Ectodermal cell (in vitro differentiated cells): ENCODE measurements around the gene PPP1R18.
"Not testable (repeated sequence)": the region's sequence is repeated elsewhere in the genome, so short reads cannot be mapped to it uniquely, and the experiment has no call there.

Experiments used
- H3K27ac ChIP-seq: 2 replicates; pipeline ENCODE4 v1.7.0; 2013; ENCODE audit warnings: mild to moderate bottlenecking, low read depth, low read length; ENCODE audit not compliant: insufficient read depth, poor library complexity, severe bottlenecking
- H3K27me3 ChIP-seq: 2 replicates; pipeline ENCODE4 v1.7.0; 2013; ENCODE audit warnings: mild to moderate bottlenecking, low read length; ENCODE audit not compliant: insufficient read depth, control insufficient read depth, poor library complexity, severe bottlenecking
- H3K36me3 ChIP-seq: one replicate; pipeline ENCODE4 v1.7.0; 2013; ENCODE audit warnings: low read length; ENCODE audit not compliant: control insufficient read depth, insufficient read depth
- H3K4me1 ChIP-seq: one replicate; pipeline ENCODE4 v1.7.0; 2013; ENCODE audit warnings: low read length; ENCODE audit not compliant: control insufficient read depth, insufficient read depth
- H3K4me3 ChIP-seq: 2 replicates; pipeline ENCODE4 v1.7.0; 2013; ENCODE audit warnings: low read depth, low read length, control low read depth; ENCODE audit not compliant: insufficient read depth
- H3K9me3 ChIP-seq: 2 replicates; pipeline ENCODE4 v1.7.0; 2013; ENCODE audit warnings: mild to moderate bottlenecking, low read length, moderate library complexity; ENCODE audit not compliant: control insufficient read depth
- WGBS, 2 experiments: methylation state at CpG; one replicate each; pipeline ENCODE4 v1.1.7; 2013; ENCODE audit warnings: missing lambda C conversion rate in 2 of 2; 5-methylcytosine and 5-hydroxymethylcytosine counted together

The PPP1R18 gene

GRCh38 chr6:30679765-30680535 lies 6.5 kb downstream of the PPP1R18 start:
- peaks cover 8% of the 10 kb centered on the region for H3K36me3 ChIP-seq
- WGBS, 2 experiments: 69 to 75% methylated on average over 7 of the region's 7 CpGs
- H3K4me1 ChIP-seq: peaks cover 41% of the 10 kb centered on the region
- no peaks in the 10 kb centered on the region for H3K27me3 ChIP-seq
- no peaks in the 10 kb centered on the region for H3K9me3 ChIP-seq
- peak overlapping the region; percentile 9 for H3K4me3 ChIP-seq
- peak overlapping the region; percentile 2 for H3K27ac ChIP-seq

DNA sequence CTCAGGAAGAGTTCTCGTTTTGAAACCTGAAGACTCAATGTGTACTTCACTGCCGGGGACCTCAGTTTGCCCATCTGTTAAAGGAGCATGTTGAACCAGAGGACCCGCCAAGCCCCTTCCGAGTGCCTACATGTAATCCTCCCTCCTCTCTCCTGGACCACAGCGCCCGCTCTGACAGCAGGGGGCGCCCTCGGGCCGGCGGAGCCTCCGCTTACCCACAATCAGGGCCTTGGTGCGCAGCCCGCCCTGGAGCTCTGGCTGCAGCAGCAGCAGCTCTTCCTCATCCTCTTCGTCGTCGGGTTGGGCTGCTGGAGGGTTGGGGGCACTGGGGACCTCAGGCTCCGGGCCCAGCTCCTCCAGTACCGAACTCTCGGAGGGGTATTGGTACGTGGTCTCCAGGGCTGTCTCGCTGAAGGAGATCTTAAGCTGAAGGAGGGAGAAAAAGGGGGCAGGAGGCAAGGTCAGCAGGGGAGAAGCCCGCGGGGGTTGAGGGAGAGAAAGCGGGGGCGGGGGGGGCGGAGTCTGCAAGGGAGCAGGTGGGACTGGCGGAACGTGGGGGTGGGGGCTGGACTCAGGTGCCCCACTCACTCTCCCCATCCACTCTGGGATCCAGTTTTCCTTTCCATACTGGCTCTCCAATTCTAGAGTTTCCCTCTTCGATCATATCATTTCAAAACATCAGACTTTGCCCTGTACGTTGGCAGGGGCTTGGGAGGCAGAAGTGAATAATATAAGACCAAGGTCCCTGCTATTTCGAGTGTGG lies 7.3 kb downstream of the PPP1R18 start:
- Histone ChIP-seq H3K9me3 (no peaks in the 10 kb centered on the region), H3K4me1 (peaks cover 34% of the 10 kb centered on the region), H3K36me3 (peaks cover 8% of the 10 kb centered on the region), H3K27ac (no peak overlapping the region), H3K4me3 (no peak overlapping the region), H3K27me3 (no peaks in the 10 kb centered on the region)
- 16 to 18% methylated on average over 31 of the region's 31 CpGs for WGBS, 2 experiments

DNA sequence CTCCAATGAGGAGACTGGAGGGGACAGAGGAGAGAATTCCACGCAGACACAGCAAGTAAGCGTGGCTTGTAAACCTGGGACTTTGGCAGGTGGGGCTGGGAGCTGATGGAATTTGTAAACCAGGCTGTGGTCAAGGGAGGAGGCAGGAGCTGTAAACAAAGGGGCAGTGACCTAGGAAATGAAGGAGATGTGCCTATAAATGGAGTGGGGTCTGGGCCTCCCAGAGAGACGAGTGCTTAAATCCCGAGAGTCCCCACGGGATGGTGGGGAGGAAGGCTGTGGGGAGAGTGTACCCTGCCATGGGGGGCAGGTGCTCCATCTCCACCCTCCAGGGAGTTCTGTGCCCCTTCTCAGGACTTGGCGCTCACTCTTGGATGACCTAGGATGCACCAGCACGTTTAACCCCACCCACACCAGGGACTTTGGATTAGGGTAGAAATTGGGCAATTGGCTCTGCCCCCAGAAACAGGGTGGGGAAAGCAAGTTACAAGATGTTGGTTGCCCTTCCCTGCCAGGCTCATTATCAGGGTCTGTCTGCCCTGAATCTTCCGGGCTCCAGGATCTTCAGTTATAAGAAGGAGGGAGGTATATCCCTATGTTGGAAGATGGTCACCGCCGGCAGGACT lies 9.7 kb downstream of the PPP1R18 start:
- Histone ChIP-seq H3K9me3 (no peaks in the 10 kb centered on the region), H3K4me3 (no peak overlapping the region), H3K27ac (no peak overlapping the region), H3K4me1 (peaks cover 16% of the 10 kb centered on the region), H3K36me3 (peaks cover 8% of the 10 kb centered on the region), H3K27me3 (no peaks in the 10 kb centered on the region)
- WGBS, 2 experiments: 91 to 92% methylated on average over 8 to 10 of the region's 10 CpGs

DNA sequence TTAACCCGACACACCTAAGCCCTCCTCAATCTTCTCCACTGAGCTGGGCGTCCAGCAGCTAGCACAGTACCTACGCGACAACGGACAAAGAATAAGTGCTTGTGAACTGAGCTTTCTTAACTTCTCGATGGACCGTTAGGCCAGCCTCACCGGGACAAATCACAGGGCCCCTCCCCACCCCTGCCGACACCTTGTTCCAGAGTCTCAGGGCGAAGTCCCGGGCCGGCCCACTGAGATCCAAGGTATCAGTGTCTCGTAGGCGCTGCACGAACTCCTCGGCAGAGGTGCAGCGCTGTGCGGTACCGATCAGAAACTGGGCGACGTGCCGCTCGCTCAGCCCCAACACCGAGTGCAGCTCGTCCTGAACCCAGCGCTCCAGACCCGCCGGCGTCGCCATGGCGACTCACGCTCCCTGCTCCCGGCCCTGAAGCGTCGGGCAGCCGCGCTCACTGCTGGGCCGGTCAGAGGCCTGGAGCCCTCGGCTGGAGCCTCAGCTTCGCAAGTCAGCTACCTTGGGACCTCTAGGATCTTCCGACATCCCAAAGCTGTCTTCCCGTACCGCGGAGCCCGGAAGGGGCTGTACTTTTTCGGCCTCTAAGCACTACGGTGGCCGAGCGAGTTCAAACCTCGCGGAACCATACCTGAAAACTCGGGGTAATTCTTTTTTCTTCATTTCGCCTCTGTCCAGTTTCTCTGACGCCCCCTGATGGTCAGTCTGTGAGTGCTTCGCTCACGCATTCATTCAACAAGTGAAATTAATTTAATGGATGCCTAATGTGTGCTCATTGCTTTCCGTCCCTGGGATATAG lies 13.8 kb downstream of the PPP1R18 start, which contains the start of gene DHX16:
Gene DHX16 (minus strand): TSS at position 562 of the 809 bp plus-strand sequence. CDS start 165 bp downstream, at position 397.
- peaks cover 7% of the 10 kb centered on the region for H3K4me1 ChIP-seq
- H3K36me3 ChIP-seq: peaks cover 16% of the 10 kb centered on the region
- H3K27me3 ChIP-seq: no peaks in the 10 kb centered on the region
- H3K4me3 ChIP-seq: peak within 1 kb of the TSS; percentile 99
- 1% methylated on average over 57 of the region's 57 CpGs for WGBS, 2 experiments
- no peaks in the 10 kb centered on the region for H3K9me3 ChIP-seq
- peak within 1 kb of the TSS; percentile 57 for H3K27ac ChIP-seq

DNA sequence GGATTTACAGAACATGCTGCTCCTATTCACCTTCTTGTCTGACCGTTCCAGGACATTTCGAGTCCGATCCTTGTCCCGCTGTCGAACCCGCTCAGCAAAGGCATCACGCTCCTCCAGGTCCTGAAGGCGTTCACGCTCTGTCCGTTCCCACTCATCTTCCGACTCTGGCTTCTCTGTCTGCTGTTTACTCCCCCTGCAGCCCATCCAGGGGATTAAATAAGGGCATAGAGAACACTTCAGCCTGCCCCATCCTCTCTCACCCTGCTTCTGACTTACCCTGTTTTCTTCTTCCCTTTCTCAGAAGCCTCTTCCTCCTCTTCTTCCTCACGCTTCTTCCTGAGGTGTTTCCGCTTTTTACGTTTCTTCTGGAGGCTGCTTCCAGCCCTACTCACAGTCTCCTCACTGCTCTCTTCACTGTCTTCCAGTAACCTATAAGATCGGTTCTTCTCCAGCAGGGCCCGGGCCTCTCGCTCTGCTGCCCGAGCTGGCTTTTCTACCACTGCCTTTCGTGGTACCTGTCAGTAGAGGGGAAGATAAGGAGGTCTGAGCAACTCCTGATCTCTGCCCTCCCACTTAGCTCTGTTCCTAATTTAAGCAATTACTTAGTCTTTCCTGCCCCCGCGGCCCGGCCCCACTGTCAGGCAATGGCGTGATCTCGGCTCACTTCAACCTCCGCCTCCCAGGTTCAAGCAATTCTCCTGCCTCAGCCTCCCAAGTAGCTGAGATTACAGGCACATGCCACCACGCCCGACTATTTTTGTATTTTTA lies 15.5 kb downstream of the PPP1R18 start:
- H3K4me1 ChIP-seq: peaks cover 7% of the 10 kb centered on the region
- no peaks in the 10 kb centered on the region for H3K9me3 ChIP-seq
- H3K36me3 ChIP-seq: peaks cover 9% of the 10 kb centered on the region
- H3K27ac ChIP-seq: no peak overlapping the region
- 93 to 95% methylated on average over 27 of the region's 27 CpGs for WGBS, 2 experiments
- no peaks in the 10 kb centered on the region for H3K27me3 ChIP-seq
- no peak overlapping the region for H3K4me3 ChIP-seq

DNA sequence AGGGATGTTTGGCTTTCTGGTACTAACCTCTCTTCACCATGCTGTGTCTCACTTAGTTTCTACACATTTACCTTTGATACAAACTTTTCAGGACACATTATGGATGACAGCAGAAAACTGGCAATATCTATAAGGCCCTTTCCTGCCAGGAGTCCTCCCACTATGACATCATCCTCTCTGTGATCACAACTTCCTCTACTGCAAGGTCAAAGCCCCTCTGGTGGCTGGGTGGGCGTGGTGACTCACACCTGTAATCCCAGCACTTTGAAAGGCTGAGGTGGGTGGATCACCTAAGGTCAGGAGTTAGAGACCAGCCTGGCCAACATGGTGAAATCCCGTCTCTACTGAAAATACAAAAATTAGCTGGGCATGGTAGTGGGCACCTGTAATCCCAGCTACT lies 20.1 kb downstream of the PPP1R18 start:
- H3K4me3 ChIP-seq, H3K4me1 ChIP-seq, H3K27ac ChIP-seq, H3K9me3 ChIP-seq, H3K27me3 ChIP-seq: not testable (repeated sequence)
- H3K36me3 ChIP-seq: peaks cover 21% of the 10 kb centered on the region
- 90 to 91% methylated on average over 2 of the region's 2 CpGs for WGBS, 2 experiments

- H3K27me3 ChIP-seq: no peaks in the 10 kb centered on the region
- 94% methylated on average over 34 of the region's 34 CpGs for WGBS, 2 experiments
- no peak overlapping the region for H3K27ac ChIP-seq
- H3K9me3 ChIP-seq: no peaks in the 10 kb centered on the region
- H3K36me3 ChIP-seq: peaks cover 20% of the 10 kb centered on the region
- H3K4me1 ChIP-seq: no peaks in the 10 kb centered on the region
- no peak overlapping the region for H3K4me3 ChIP-seq
Observed at GRCh38 chr6:30664994-30665767, 21.3 kb downstream of the PPP1R18 start.

GRCh38 chr6:30657922-30658321 lies 28.5 kb downstream of the PPP1R18 start:
- not testable (repeated sequence) for H3K4me1 ChIP-seq
- H3K36me3 ChIP-seq: peaks cover 42% of the 10 kb centered on the region

DNA sequence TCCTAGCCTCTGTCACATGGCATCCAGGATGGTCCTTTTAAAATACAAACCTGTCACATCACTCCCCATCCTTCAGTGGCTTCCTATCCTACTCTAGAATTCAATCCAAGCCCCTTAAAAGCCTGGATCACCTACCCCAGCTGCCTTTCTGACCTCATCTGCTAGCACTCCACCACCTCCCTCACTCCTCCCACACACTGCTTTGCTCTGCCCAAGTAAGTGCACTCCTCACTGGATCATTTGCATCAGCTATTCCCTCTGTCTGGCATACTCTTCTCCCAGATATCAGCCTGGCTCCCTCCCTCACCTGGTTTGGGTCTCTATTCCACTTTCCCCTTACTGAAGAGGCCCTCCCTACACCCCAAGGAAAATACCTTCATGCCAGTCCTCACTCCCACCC lies 29.0 kb downstream of the PPP1R18 start:
- Histone ChIP-seq H3K4me3 (no peak overlapping the region), H3K36me3 (peaks cover 44% of the 10 kb centered on the region)

More at GRCh38 chr6:30657922-30658321, 28.5 kb downstream of the PPP1R18 start:
- WGBS, 2 experiments: 94 to 97% methylated on average over 5 of the region's 5 CpGs
- not testable (repeated sequence) for H3K27ac ChIP-seq, H3K4me3 ChIP-seq, H3K9me3 ChIP-seq, H3K27me3 ChIP-seq

More for the DNA sequence above, 29.0 kb downstream of the PPP1R18 start:
- no peaks in the 10 kb centered on the region for H3K27me3 ChIP-seq
- no peaks in the 10 kb centered on the region for H3K4me1 ChIP-seq
- no peaks in the 10 kb centered on the region for H3K9me3 ChIP-seq
- no peak overlapping the region for H3K27ac ChIP-seq
